Hepatocyte (in vitro differentiated cells): ENCODE measurements around the gene SLC25A28.

Source experiments
- EZH2 ChIP-seq: fragments of 200-600 bp; sonication (generic); IDR thresholded peaks from 2 replicates; pipeline ENCODE4 v1.6.1; 2016; ENCODE audit warnings: antibody characterized with exemption, mild to moderate bottlenecking, borderline replicate concordance
- EZH2phosphoT487 ChIP-seq: fragments of 200-600 bp; sonication (generic); IDR thresholded peaks from one replicate; pipeline ENCODE4 v1.6.1; 2018; ENCODE audit warnings: antibody characterized with exemption, mild to moderate bottlenecking, low read depth, moderate library complexity; ENCODE audit not compliant: unreplicated experiment, severe bottlenecking
- TF ChIP-seq, protein P1 (sequence below): fragments of 200-600 bp; sonication (generic); IDR thresholded peaks from 2 replicates; pipeline ENCODE4 v1.5.1; 2016; ENCODE audit warnings: antibody characterized with exemption, mild to moderate bottlenecking; ENCODE audit not compliant: poor library complexity

DNA sequence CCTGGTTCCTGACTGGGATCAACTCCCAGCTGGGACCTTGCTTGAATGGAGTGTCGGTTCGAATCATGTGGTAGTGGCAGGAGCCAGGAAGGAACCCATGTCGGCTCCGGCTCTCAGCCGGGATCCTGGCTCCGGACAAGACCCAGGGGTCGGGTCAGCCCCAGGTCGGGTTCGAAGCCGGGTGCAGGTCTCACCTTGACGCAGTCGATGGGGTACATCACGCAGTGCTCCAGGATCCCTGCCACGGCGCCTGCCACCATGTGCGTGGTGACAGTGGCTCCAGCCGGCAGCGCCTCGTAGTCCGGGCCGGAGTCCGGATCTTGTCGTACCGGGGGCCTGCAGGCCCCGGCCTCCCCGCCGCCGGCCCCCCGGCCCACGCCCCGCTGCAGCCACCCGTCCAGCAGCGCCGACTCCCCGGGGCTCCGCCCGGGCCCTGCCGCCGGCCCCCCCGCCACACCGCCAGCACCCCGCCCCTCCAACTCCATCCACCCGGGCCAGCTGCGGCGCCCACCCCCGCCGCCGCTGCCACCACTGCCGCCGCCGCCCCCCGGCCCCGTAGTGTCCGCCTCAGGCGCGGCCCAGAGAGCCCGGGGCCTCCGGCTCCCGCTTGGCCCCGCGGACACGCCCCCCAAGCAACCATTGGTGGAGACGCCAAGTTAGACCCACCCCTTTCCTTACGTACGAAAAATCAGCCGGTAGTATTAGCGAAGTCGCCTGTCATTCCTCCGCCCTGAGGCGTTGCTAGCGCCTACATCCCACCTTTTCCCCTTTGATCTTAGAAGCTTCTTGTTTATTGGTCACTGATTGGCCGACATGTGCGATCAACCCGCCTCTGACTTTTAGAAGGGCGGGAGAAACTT lies at the start of gene SLC25A28:
- TF ChIP-seq EZH2 (no peak), EZH2phosphoT487 (no peak)
- TF ChIP-seq, protein P1, sequence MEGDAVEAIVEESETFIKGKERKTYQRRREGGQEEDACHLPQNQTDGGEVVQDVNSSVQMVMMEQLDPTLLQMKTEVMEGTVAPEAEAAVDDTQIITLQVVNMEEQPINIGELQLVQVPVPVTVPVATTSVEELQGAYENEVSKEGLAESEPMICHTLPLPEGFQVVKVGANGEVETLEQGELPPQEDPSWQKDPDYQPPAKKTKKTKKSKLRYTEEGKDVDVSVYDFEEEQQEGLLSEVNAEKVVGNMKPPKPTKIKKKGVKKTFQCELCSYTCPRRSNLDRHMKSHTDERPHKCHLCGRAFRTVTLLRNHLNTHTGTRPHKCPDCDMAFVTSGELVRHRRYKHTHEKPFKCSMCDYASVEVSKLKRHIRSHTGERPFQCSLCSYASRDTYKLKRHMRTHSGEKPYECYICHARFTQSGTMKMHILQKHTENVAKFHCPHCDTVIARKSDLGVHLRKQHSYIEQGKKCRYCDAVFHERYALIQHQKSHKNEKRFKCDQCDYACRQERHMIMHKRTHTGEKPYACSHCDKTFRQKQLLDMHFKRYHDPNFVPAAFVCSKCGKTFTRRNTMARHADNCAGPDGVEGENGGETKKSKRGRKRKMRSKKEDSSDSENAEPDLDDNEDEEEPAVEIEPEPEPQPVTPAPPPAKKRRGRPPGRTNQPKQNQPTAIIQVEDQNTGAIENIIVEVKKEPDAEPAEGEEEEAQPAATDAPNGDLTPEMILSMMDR = no peak
